ACC112 (cell line): ENCODE results near the gene IGFBP3.

Experiments
- H2AFZ ChIP-seq: fragments of 200-600 bp; sonication (generic); one replicate; pipeline ENCODE4 v1.6.0; 2017; ENCODE audit warnings: antibody characterized with exemption, low read length; ENCODE audit not compliant: unreplicated experiment
- H3K27ac ChIP-seq: fragments of 200-600 bp; sonication (generic); 2 replicates; pipeline ENCODE4 v1.5.1; 2014; ENCODE audit warnings: low read depth, mild to moderate bottlenecking, antibody characterized with exemption, low read length, moderate library complexity
- H3K27me3 ChIP-seq: fragments of 200-600 bp; sonication (generic); 2 replicates; pipeline ENCODE4 v1.6.1; 2014; ENCODE audit warnings: mild to moderate bottlenecking, antibody characterized with exemption, low read length, moderate library complexity, mixed read lengths; ENCODE audit not compliant: insufficient read depth
- H3K36me3 ChIP-seq: fragments of 200-600 bp; sonication (generic); 2 replicates; pipeline ENCODE4 v1.6.1; 2016; ENCODE audit warnings: mild to moderate bottlenecking, antibody characterized with exemption, low read length, moderate library complexity, mixed read lengths; ENCODE audit not compliant: insufficient read depth
- H3K4me1 ChIP-seq: fragments of 200-600 bp; sonication (generic); one replicate; pipeline ENCODE4 v1.6.1; 2016; ENCODE audit warnings: low read length, mixed read lengths; ENCODE audit not compliant: insufficient read depth, unreplicated experiment, control insufficient read depth
- H3K4me3 ChIP-seq: fragments of 200-600 bp; sonication (generic); 2 replicates; pipeline ENCODE4 v1.5.1; 2014; ENCODE audit warnings: mild to moderate bottlenecking, low read depth, low read length
- H3K79me2 ChIP-seq: fragments of 200-600 bp; sonication (generic); one replicate; pipeline ENCODE4 v1.6.0; 2016; ENCODE audit warnings: low read length; ENCODE audit not compliant: control insufficient read depth, unreplicated experiment, insufficient read depth

IGFBP3 gene

DNA sequence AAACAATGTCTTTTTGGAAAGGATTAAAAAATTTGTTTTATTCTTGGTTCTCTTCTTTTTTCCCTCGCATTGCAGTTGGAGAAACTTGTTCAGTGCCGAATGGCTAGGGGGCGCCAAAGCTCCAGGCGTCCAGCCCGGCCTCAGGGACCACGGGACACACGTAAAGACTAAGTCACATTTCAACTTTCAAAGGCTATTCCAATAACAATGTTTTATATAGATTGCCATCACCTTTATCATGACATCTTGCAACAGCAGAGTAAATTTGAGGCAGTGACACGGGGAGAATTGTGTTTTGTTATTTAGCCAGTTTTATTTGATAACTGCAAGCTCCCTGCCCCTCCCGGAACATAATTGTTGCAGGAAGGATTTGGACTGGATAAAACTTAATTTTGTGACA is 2.2 kb upstream of the IGFBP3 start:
- Histone ChIP-seq H3K4me1 (peaks cover 22% of the 10 kb centered on the region), H2AFZ (peak overlapping the region; percentile 46), H3K4me3 (peak overlapping the region; percentile 79), H3K79me2 (no peaks in the 10 kb centered on the region), H3K36me3 (no peaks in the 10 kb centered on the region), H3K27me3 (peaks cover 20% of the 10 kb centered on the region), H3K27ac (no peak overlapping the region)

- no peaks in the 10 kb centered on the region for H3K79me2 ChIP-seq
- peak overlapping the region; percentile 79 for H3K4me3 ChIP-seq
- H3K27ac ChIP-seq: peak overlapping the region; percentile 15; the same call in 1 of the 2 replicates
- H3K27me3 ChIP-seq: peaks cover 20% of the 10 kb centered on the region
- H3K4me1 ChIP-seq: peaks cover 22% of the 10 kb centered on the region
- peak overlapping the region; percentile 46 for H2AFZ ChIP-seq
- no peaks in the 10 kb centered on the region for H3K36me3 ChIP-seq
These were observed 1.7 kb upstream of the IGFBP3 start for GRCh38 chr7:45922810-45923209.

DNA sequence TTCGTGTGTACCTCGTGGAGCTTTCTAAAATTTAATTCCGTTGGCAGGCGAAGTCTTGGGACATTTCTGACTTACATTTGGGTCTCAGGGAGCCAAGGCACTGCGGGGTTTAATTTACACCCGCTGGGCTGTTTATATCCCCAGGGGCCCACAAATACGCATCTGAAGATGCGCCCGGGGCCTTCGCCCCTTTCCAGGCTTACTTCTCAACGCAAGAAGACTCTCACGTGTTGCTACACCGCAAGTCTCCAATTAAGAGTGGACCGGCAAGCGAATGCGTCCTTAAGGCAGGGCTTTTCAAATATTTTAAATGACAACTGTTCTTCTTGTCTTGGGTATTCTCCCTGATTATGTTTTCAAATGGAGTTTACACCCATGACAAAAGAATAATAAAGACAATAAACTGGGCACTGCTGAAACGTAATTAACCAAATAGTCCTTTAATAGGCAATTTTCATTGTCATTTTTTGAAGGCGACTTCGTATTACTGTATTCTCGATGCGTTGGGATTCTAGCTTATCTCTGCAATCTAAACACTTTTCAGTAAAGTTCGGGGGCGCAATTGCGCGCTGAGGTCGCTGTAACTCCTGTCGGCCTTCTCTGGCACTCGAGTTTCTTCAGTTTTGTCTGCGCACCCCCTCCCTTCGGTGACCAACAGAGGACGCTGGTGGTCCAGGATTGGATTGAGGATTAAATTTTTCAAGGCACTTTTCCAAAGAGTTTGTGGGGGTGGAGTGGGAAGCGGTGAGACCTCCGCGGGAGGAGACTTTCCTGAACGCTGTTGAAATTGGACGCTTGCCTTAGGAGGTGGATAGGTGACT is 837 bp upstream of the IGFBP3 start:
- H3K36me3 ChIP-seq: no peaks in the 10 kb centered on the region
- H3K4me3 ChIP-seq: peak overlapping the region; percentile 79
- H3K4me1 ChIP-seq: peaks cover 22% of the 10 kb centered on the region
- H3K27ac ChIP-seq: no peak overlapping the region
- peaks cover 20% of the 10 kb centered on the region for H3K27me3 ChIP-seq
- peak overlapping the region; percentile 46 for H2AFZ ChIP-seq
- no peaks in the 10 kb centered on the region for H3K79me2 ChIP-seq

DNA sequence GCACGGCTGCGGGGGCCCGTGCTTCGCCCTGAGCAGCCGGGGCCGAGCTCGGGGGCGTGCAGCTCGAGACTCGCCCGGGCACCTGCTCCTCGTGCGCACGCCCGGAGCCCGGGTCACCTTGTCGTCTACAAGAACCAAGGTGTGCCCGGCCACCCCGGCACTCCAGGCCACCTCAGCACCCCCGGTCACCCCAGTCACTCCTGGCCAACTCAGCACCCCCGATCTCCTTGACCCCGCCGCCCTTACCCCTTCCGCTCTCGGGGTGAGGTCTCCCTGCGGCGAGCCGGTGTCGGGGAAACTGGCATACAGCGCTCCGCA is 268 bp upstream of the IGFBP3 start:
- Histone ChIP-seq H3K36me3 (no peaks in the 10 kb centered on the region), H2AFZ (peak overlapping the region; percentile 51), H3K4me1 (peaks cover 22% of the 10 kb centered on the region), H3K27me3 (peaks cover 20% of the 10 kb centered on the region), H3K27ac (no peak overlapping the region), H3K79me2 (no peaks in the 10 kb centered on the region), H3K4me3 (peak overlapping the region; percentile 79)

- peaks cover 20% of the 10 kb centered on the region for H3K27me3 ChIP-seq
- peak overlapping the region; percentile 79 for H3K4me3 ChIP-seq
These were observed 1.0 kb downstream of the IGFBP3 start for GRCh38 chr7:45919993-45920459.

GRCh38 chr7:45919231-45919784 is 1.8 kb downstream of the IGFBP3 start:
- Histone ChIP-seq H3K79me2 (no peaks in the 10 kb centered on the region), H3K36me3 (no peaks in the 10 kb centered on the region), H2AFZ (no peak overlapping the region), H3K27ac (no peak overlapping the region), H3K27me3 (peaks cover 20% of the 10 kb centered on the region), H3K4me3 (peak overlapping the region; percentile 79), H3K4me1 (peaks cover 19% of the 10 kb centered on the region)

More at GRCh38 chr7:45919993-45920459, 1.0 kb downstream of the IGFBP3 start:
- Histone ChIP-seq H3K4me1 (peaks cover 22% of the 10 kb centered on the region), H3K36me3 (no peaks in the 10 kb centered on the region), H2AFZ (no peak overlapping the region), H3K79me2 (no peaks in the 10 kb centered on the region), H3K27ac (no peak overlapping the region)

- H3K4me1 ChIP-seq: peaks cover 11% of the 10 kb centered on the region
- H2AFZ ChIP-seq: no peak overlapping the region
- no peaks in the 10 kb centered on the region for H3K79me2 ChIP-seq
- peaks cover 20% of the 10 kb centered on the region for H3K27me3 ChIP-seq
- peak overlapping the region; percentile 79; the same call in 1 of the 2 replicates for H3K4me3 ChIP-seq
- no peaks in the 10 kb centered on the region for H3K36me3 ChIP-seq
- no peak overlapping the region for H3K27ac ChIP-seq
These were observed 2.5 kb downstream of the IGFBP3 start for GRCh38 chr7:45918556-45918955.

DNA sequence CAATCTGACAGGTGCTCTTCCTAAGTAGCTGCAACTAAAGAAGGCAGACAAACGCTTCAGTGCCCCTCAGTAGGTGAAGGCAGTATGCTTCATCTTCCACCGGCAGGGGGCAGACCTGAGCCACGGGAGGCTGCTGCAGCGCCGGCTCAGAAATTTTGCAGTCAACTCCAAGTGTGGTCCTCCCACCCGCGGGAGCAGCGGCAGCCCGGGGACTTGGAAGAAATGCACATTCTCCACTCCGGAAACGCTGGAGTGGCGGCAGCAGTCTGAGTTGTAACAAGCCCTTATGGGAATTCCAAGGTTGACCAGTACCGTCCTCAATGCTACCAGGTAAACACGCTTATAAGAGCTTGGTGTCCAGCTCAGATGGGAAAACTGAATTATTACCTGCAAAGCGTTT is 3.4 kb downstream of the IGFBP3 start:
- Histone ChIP-seq H3K36me3 (no peaks in the 10 kb centered on the region), H3K79me2 (no peaks in the 10 kb centered on the region), H3K27ac (no peak overlapping the region), H2AFZ (no peak overlapping the region), H3K4me1 (peaks cover 11% of the 10 kb centered on the region), H3K27me3 (peaks cover 20% of the 10 kb centered on the region), H3K4me3 (peak overlapping the region; percentile 37)

GRCh38 chr7:45917064-45917463 is 4.0 kb downstream of the IGFBP3 start:
- H3K4me1 ChIP-seq: peaks cover 11% of the 10 kb centered on the region

GRCh38 chr7:45915606-45916005 is 5.5 kb downstream of the IGFBP3 start:
- peaks cover 11% of the 10 kb centered on the region for H3K4me1 ChIP-seq
- no peak overlapping the region for H3K4me3 ChIP-seq
- no peaks in the 10 kb centered on the region for H3K36me3 ChIP-seq
- H3K27me3 ChIP-seq: peaks cover 20% of the 10 kb centered on the region
- no peak overlapping the region for H2AFZ ChIP-seq
- no peaks in the 10 kb centered on the region for H3K79me2 ChIP-seq
- no peak overlapping the region for H3K27ac ChIP-seq

More at GRCh38 chr7:45917064-45917463, 4.0 kb downstream of the IGFBP3 start:
- Histone ChIP-seq H3K36me3 (no peaks in the 10 kb centered on the region), H2AFZ (no peak overlapping the region), H3K27me3 (peaks cover 20% of the 10 kb centered on the region), H3K27ac (no peak overlapping the region), H3K79me2 (no peaks in the 10 kb centered on the region), H3K4me3 (no peak overlapping the region)

GRCh38 chr7:45914911-45915310 is 6.2 kb downstream of the IGFBP3 start:
- Histone ChIP-seq H3K4me1 (peaks cover 11% of the 10 kb centered on the region), H3K36me3 (no peaks in the 10 kb centered on the region), H2AFZ (no peak overlapping the region), H3K27ac (no peak overlapping the region), H3K4me3 (no peak overlapping the region), H3K27me3 (peaks cover 17% of the 10 kb centered on the region), H3K79me2 (no peaks in the 10 kb centered on the region)
